GM23248 (cell line): ENCODE measurements around the gene MYRIP.

Experiments used
- EZH2 ChIP-seq: fragments of 200-600 bp; sonication (generic); IDR thresholded peaks from 2 replicates; pipeline ENCODE4 v1.6.1; 2018; ENCODE audit warnings: antibody characterized with exemption, mild to moderate bottlenecking; ENCODE audit not compliant: insufficient read depth, poor library complexity, severe bottlenecking
- EZH2phosphoT487 ChIP-seq: fragments of 200-600 bp; sonication (generic); IDR thresholded peaks from 2 replicates; pipeline ENCODE4 v1.6.1; 2018; ENCODE audit warnings: antibody characterized with exemption, moderate library complexity, mild to moderate bottlenecking, low read depth; ENCODE audit not compliant: insufficient read depth

DNA sequence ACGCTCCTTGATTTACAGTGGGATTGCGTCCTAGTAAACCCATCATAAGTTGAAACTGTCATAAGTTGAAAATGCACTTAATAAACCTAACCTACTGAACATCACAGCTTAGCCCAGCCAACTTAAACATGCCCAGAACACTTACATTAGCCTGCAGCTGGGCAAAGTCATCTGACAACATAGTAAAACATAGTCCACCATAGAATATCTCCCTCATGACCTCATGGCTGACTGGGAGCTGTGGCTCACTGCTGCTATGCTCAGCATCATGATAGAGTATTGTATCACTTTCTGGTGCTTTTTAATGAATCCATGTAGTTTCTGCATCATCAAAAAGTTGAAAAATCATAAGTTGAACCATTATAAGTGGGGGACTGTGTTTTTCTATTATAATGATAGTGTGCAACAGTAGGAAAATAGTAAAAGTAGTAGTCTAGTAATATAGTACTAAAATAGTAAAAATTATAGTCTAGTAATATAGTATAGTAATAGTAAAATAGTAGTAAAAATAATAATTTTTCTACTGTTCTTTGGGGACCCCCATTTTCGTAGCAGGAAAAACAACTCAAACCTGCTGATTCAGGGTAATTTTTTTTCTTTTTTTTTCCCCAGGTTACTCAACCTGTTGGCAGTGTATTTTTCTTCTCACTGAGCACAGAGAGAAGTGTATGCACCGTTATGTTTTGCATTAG lies 233.5 kb downstream of the MYRIP start:
- TF ChIP-seq EZH2phosphoT487 (no peak), EZH2 (no peak)
